Head of caudate nucleus (tissue), 42 donors: ENCODE data around the gene THRB.
A peak's percentile ranks its signal among the peaks of the same experiment; 100 is the strongest.

Source experiments
- DNase-seq, 42 donors: peaks; one replicate each; pipeline versions ENCODE4 v3.0.0 to v3.0.0-alpha.2; 2020 to 2021; ENCODE audit warnings: mixed read lengths in 7 of 42
- intact Hi-C: fragments of 100-400 bp; cut with DNase I; formaldehyde crosslinking; loops from one replicate; pipeline ENCODE4 v1.15.0; 2022

The THRB gene

GRCh38 chr3:24494618-24495325, at the start of gene THRB:
Gene THRB (minus strand): TSS chr3:24494850.
- intact Hi-C loops = no loop called here
- DNase-seq = peak; percentile 35 to 82 (median 68)

DNA sequence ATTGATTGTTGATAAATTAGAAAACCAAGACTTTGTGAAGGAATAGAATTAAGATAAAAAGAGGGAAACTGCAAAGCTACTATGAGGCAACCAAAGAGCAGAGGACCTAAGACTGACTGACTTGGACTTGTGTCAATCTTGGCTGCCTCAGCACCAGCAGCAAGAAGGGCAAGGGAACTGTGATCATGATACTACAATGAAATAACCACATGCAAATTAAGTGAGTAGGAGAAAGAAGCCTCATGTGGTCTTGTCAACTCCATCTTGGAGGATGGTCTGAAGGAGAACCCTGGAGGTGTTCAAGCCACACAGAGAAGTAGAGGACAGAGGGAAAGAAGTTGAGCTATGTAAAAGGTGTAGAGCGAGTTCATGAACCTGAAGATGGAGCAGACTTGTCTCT, 47.3 kb upstream of the THRB start:
- intact Hi-C loops = no loop called here
- DNase-seq = no peak

DNA sequence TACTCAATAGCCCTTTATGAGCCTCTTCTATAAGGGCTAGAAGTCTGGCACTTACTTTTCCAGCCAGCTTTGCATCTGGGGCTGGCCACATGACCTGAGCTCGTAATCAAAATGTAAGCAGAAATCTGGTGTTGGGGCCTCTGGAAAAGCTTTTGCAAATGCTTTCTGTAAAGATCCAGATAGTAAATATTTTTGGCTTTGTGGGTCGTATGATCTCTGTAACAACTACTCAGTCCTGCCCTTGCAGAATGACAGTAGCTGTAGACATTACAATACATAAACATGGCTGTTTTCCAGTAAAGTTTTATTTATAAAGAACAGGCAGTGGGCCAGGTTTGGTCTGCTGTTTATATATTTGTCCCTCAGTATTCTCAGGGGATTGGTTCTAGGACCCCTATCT, 46.2 kb upstream of the THRB start:
- no peak for DNase-seq
- intact Hi-C loops = no loop called here

- intact Hi-C loops = no loop called here
- DNase-seq = no peak
These were observed 45.0 kb upstream of the THRB start for GRCh38 chr3:24539699-24540098.

DNA sequence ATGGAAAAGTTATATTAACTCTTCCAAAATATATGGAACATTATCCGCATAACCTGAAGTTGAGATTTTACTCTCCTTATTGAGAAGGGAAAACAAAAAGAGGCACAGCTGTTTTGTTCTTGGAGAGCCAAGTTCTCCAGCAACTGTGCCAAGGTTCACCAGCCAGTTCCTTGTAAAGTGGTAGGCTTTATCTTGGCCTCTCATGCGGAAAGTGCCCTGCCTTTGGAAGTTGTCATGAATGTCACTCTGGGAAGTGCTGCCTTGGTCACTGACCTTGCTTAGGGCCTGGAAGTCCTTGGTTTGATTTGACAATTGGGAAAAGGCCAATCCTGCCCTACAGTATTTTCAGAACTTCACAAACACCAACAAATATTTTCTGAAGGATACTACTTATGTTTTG, 44.2 kb upstream of the THRB start:
- intact Hi-C loops = no loop called here
- peak in 4 of 42 donors; percentile 11 to 20 (median 18) for DNase-seq

GRCh38 chr3:24533561-24534193, 39.0 kb upstream of the THRB start:
- DNase-seq = no peak
- intact Hi-C loops = no loop called here

DNA sequence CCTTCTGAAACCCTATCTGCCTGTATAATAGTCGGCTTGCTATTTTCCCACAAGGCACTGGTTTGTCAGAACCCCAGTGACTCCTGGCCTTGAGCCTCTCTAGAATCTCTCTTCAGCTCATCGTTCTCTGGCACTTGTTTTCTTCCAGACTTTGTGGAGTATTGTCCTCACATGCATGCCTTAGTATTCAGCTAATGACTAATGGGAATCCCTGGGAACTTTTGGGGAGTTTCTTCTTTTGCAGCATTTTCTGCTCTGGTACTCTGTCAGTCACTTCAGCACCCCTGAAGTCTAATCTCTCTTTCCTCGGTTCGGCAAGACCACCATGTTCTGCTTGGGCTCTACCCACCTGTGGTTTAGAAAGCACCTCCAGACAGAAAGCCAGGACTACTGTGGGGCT, 35.8 kb upstream of the THRB start:
- no peak for DNase-seq
- intact Hi-C loops = no loop called here

GRCh38 chr3:24529210-24529609, 34.6 kb upstream of the THRB start:
- no peak for DNase-seq
- intact Hi-C loops = no loop called here

GRCh38 chr3:24526640-24527212, 32.1 kb upstream of the THRB start:
- no peak for DNase-seq
- intact Hi-C loops = no loop called here

DNA sequence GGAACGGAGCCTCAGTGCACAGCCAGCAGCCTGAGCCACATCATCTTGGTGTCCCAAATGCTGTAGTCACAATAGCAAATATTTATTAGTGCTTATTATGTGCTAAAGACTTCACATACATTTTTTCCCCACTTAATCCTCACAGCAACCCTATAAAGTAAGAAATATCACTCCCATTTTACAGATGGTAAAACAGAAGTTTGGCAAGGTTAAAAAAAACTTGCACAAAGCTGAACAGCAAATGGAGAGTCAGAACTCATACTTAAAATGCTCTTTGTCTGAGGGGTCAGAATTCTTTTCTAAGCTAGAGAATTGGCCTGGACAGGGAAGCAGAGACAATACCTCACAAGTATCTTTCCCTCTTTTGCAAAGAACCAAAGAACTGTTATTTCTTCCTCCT, 30.9 kb upstream of the THRB start:
- DNase-seq = no peak
- intact Hi-C loops = no loop called here

GRCh38 chr3:24525022-24525421, 30.4 kb upstream of the THRB start:
- intact Hi-C loops = no loop called here
- no peak for DNase-seq

DNA sequence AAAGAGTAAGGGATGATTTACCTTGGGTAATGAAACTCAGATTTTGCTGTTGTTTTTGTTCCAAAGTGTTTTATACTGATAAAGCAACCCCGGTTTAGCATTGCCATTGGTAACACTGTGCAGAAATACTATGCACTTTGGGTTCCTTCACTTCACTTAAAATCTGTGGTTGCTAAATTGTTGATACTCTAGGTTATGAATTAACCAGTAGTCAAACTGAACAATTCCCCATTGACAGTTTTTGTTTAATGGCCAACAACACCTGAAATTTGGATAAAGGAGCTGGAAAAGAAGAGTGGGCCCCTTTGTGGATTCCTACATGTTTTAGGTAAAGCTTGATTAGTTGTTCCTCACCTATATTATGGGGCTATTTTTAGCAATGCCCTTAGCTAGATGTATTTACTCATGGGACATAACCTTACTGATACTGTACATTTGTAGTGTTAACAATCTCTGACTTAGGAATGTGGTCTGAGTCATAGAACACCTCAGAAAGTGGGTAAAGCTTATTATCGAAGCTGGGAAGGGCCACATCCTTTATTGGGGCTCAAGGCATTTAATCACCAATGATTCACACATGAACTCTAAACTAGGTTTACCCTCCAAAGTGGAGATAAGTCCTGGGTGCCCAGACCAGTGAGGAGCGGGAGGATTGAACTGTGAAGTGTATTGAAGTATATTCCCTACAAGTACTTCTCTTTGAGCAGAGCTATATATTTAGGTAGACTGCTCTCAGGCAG, 29.5 kb upstream of the THRB start:
- DNase-seq = no peak
- intact Hi-C loops = no loop called here

GRCh38 chr3:24523215-24523614, 28.6 kb upstream of the THRB start:
- intact Hi-C loops = no loop called here
- DNase-seq = no peak

DNA sequence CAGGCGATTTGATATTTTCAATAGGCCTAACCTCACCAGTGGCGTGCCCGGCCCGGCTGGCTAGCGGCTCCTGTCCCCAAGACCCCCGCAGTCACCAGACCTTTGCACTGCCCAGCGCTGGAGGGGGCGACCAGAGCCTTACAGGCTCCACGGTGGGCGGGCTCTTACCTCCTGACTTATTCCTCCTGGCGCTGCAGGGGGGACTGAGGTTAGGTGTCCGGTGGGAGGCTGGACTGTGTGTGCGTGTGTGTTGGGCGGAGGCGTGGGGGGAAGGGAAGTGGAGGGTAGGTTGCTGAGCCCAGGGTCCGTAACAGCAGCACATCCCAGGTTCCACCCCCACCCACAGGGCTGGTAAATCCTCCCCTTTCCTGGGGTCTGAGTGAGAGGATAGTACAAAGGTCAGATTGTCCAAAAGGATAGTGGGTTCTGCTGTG, 27.5 kb upstream of the THRB start:
- intact Hi-C loops = no loop called here
- peak in 4 of 42 donors; percentile 7 to 31 (median 22) for DNase-seq

- peak in 37 of 42 donors; percentile 4 to 73 (median 33) for DNase-seq
These were observed 26.9 kb upstream of the THRB start for GRCh38 chr3:24521420-24522145.

GRCh38 chr3:24520976-24521419, 26.3 kb upstream of the THRB start:
- peak in 10 of 42 donors; percentile 2 to 54 (median 30) for DNase-seq
- intact Hi-C loops = no loop called here

More at GRCh38 chr3:24521420-24522145, 26.9 kb upstream of the THRB start:
- intact Hi-C loops = no loop called here

GRCh38 chr3:24520101-24520495, 25.4 kb upstream of the THRB start:
- intact Hi-C loops = no loop called here

DNA sequence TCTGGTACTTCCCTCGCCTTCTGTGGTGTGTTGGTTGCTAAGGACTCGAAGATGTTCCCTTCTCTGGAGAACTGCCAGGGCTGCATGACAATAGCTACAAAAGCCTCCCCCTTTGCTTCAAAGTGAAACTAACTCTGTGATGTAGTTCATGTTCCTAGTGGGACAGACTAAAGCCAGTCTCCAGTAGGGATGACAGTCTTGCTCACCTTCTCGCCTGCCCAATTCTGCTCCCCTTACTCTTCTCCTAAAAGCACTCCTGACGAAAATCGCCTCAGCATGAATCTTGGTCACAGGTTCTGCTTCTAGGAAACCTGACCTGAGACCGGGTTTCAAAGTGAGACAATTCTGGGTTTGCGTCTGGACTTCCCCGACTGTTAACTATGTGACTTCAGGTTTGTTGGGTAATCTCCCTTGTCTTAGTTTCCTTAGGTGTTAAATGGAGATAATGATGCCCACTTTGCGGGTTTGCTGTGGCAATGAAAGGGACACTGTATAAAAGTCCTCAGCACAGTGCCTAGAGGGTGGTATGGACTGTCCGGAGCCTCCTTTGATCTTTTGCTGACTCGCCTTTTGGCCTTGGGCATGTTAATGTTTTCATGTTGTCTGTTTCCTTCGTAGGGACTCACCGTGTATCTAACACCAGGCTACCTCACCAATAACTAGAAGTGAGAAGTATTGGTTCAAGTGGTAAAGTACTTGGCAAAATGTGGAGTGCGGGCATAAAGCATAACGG, 24.9 kb upstream of the THRB start:
- intact Hi-C loops = no loop called here
- peak in 2 of 42 donors; percentile 6 to 15 for DNase-seq

More at GRCh38 chr3:24520101-24520495, 25.4 kb upstream of the THRB start:
- DNase-seq = no peak
